Omental fat pad (tissue), 4 donors: Measurements from ENCODE around the gene AKAP6. TPM values are rescaled to one million over a fixed set of nuclear protein-coding genes. Genes with fewer than 3 reads are reported as not detected.

ENCODE experiments used
- ATAC-seq: fragments of 150-250 bp; one replicate; pipeline ENCODE4 v1.9.1; 2016; ENCODE audit warnings: mild to moderate bottlenecking, moderate library complexity; ENCODE audit not compliant: low FRiP score
- DNase-seq: peaks from one replicate; pipeline ENCODE4 v3.0.0-alpha.2; 2019; ENCODE audit warnings: low spot score
- CTCF ChIP-seq, 3 donors: fragments of 450-650 bp; IDR thresholded peaks; one replicate each; pipeline ENCODE4 v1.5.1; 2016 to 2017; ENCODE audit warnings: antibody characterized with exemption in 3 of 3, mild to moderate bottlenecking in 3 of 3, moderate library complexity in 2 of 3
- total RNA-seq, 4 donors: library from RNA; depleted of rRNA; stranded (reverse); fragments of >200 nt; gene quantifications; one replicate each; pipeline ENCODE4 v1.1.0, GENCODE V29; 2016

Gene AKAP6
- total RNA-seq, 4 donors from 2014 or later = 3.3 to 8.7 (median 5.2) TPM

- ATAC-seq (no peak), DNase-seq (no peak)
- no peak for TF ChIP-seq CTCF (IDR thresholded peaks at IDR 0.05)
Measured at GRCh38 chr14:32330351-32331111, 1.4 kb downstream of the AKAP6 start.

GRCh38 chr14:32331206-32331605 is 2.1 kb downstream of the AKAP6 start:
- DNase-seq (no peak), ATAC-seq (no peak)
- no peak for TF ChIP-seq CTCF (IDR thresholded peaks at IDR 0.05)

- no peak for ATAC-seq
- no peak for TF ChIP-seq CTCF (IDR thresholded peaks at IDR 0.05)
Measured at GRCh38 chr14:32332415-32333316, 3.6 kb downstream of the AKAP6 start.

GRCh38 chr14:32336702-32337101 is 7.6 kb downstream of the AKAP6 start:
- TF ChIP-seq CTCF (IDR thresholded peaks at IDR 0.05) = no peak
- ATAC-seq (no peak), DNase-seq (no peak)

More at GRCh38 chr14:32332415-32333316, 3.6 kb downstream of the AKAP6 start:
- DNase-seq = no peak

GRCh38 chr14:32337759-32338158 is 8.7 kb downstream of the AKAP6 start:
- TF ChIP-seq CTCF (IDR thresholded peaks at IDR 0.05) = no peak
- no peak for ATAC-seq
- DNase-seq = no peak

GRCh38 chr14:32339188-32339587 is 10.1 kb downstream of the AKAP6 start:
- DNase-seq (no peak), ATAC-seq (no peak)
- TF ChIP-seq CTCF (IDR thresholded peaks at IDR 0.05) = no peak
